Muscle of arm (tissue), 12 donors: ENCODE measurements around the gene SLCO3A1. TPM values are rescaled to one million over a fixed set of nuclear protein-coding genes. Genes with fewer than 3 reads are reported as not detected.
A peak's percentile ranks its signal among the peaks of the same experiment; 100 is the strongest.

Experiments
- DNase-seq: peaks from one replicate; pipeline ENCODE4 v3.0.0-alpha.2; 2013
- polyA plus RNA-seq, 12 donors: library from polyadenylated mRNA; unstranded; fragments of 120-200 nt; gene quantifications; one replicate each; pipeline ENCODE4 v1.2.1, GENCODE V29; 2013; ENCODE audit not compliant: insufficient read length in 12 of 12

Gene SLCO3A1
- polyA plus RNA-seq, 12 donors, result 3.7 to 20.6 (median 6.6) TPM; not detected in 1

GRCh38 chr15:91909111-91909510 lies 55.6 kb downstream of the SLCO3A1 start:
- DNase-seq, result no peak

- DNase-seq, result no peak
These were observed 56.1 kb downstream of the SLCO3A1 start for GRCh38 chr15:91909574-91909973.

DNA sequence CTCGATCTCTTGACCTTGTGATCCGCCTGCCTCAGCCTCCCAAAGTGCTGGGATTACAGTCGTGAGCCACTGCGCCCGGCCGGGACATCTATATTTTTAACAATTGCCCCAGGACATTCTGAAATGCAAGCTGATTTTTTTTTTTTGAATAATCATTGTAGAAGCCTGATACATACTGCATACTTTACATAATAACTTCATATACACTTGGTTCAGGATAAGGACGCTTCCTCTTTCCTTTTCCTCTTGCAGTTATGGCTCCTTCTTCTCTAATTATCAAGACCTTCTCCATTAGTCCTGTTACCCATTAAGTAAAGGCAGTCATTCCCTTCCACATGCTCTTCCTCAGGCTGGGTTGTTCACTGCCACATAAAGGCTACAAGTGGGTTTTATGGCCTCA lies 58.3 kb downstream of the SLCO3A1 start:
- no peak for DNase-seq

DNA sequence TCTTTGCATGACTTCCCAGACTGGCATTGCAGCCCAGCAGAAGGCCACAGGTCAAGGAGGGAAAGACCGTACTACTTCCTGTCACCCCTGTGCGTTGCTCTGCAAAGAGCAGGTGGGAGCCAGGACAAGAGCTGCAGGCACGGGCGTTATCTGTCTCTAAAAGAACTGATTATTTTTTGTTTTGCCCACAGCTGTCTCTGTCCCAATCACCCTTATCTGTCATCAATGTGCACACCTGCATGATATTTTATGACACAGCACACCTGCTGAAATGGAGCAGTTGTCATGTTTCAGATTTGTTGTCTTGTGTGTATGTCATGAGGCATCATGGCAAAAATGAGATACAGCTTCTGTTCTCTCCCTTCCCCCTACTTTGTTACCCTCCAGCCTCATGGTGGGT lies 58.8 kb downstream of the SLCO3A1 start:
- no peak for DNase-seq

GRCh38 chr15:91913560-91913959 lies 60.1 kb downstream of the SLCO3A1 start:
- no peak for DNase-seq

DNA sequence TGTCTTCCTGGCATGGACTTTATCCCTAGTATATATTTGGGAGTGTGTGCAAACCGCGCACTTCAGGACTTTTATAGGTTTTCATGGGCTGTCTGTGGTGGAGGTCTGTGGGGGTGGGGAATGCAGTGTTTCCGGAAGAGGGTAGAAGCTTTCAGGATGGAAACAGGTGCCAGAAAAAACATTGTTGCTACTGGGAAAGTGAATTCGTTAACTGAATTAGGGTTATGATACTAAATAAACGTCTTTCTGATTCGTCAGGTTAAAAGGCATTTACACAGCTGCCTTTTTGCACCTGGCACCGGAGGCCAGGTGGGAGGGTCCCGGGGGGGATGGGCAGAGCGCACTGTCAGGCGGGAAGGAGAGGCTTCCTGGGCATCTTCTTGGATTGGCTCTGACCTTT lies 62.1 kb downstream of the SLCO3A1 start:
- DNase-seq, result no peak

- DNase-seq, result no peak
These were observed 62.5 kb downstream of the SLCO3A1 start for GRCh38 chr15:91916051-91916450.

- no peak for DNase-seq
These were observed 64.3 kb downstream of the SLCO3A1 start for GRCh38 chr15:91917686-91918360.

- no peak for DNase-seq
These were observed 65.6 kb downstream of the SLCO3A1 start for GRCh38 chr15:91919014-91919534.

DNA sequence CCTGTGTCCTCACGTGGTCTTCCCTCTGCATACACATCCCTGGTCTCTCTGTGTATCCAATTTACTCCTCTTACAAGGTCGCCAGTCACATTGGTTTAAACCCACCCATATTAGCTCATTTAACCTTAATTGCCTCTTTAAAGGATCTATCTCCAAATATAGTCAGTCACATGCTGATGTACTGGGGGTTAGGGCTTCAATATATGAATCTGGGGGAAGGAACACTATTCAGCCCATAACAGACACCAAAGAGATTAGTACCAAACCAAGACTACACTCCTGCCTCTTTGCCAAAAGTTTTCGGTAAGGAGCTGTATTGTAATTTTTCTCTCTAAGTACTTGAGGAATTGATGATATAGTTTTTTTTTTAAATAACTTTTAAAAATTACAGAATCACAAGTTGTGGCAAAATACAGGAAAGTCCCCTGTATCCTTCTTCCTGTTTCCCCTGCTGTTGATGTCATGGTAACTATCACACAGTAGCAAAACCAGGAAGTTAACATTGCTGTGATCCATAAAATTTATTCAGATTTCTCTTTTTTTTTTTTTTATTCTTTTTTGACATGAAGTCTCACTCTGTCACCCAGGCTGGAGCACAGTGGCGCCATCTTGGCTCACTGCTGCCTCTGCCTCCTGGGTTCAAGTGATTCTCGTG lies 67.8 kb downstream of the SLCO3A1 start:
- no peak for DNase-seq

- no peak for DNase-seq
These were observed 68.3 kb downstream of the SLCO3A1 start for GRCh38 chr15:91921843-91922198.

DNA sequence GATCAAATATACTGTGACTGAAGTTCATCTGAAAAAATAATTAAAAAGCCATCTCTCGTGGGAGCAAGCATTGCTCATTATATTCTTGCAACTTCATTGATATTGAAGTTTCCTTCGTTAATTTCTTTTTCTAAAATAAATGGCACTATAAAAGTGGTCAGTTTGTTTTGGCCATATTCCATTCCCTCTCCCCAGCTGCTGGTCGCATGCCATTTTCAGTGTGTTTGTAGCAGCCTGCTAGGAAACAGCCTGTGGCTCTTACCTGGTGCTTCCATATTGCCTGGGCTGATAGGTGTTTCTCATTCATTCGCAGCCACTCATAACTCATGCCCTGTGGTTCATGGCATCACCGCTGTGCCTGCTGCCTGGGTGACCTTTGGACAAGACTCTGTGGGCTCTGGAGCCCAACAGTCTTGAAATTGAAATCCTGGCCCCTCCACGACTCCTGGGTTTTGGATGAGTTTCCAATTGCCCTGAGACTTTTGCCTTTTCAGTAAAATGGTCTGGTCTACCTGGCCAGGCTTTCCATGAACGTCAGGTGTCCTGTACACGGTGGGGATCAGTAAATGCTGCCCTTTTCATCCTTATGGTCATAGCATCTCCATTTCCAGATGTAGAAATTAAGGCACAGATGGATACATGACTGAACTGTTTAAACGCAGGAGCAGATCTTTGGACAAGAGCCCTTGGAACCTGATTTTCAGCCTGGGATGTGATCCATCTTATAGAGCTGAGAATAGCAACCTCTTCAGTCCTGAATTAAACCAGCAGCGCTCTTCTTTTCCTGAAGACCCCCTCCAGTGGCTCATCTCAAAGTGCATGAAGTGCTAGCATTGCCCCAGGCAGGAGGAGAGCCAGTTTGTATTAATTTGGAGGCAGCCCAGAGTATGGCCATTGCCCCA lies 69.4 kb downstream of the SLCO3A1 start:
- DNase-seq, result peak; percentile 81

- no peak for DNase-seq
These were observed 70.7 kb downstream of the SLCO3A1 start for GRCh38 chr15:91924183-91924582.

GRCh38 chr15:91924837-91925495 lies 71.5 kb downstream of the SLCO3A1 start:
- no peak for DNase-seq

DNA sequence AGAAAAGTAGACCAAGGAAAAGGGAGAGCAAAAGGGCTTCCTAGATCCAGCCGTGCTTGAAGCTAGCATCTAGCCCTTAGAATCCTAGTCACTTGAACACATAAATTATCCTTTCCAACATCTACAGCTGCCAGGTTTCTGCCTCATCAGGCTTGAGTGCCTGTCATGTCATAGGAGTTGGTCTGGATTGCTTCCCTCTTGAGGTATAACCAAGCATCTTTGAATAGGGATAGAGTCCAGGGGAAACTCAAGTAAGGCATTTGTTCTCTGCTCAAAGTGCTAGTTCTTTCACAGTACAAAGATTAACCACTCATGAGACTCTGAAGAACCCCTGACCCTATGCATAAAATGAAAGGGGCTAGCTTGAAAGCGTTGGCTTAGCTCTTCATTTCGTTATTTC lies 72.3 kb downstream of the SLCO3A1 start:
- no peak for DNase-seq

- peak; percentile 41 for DNase-seq
These were observed 73.4 kb downstream of the SLCO3A1 start for GRCh38 chr15:91926908-91927270.

DNA sequence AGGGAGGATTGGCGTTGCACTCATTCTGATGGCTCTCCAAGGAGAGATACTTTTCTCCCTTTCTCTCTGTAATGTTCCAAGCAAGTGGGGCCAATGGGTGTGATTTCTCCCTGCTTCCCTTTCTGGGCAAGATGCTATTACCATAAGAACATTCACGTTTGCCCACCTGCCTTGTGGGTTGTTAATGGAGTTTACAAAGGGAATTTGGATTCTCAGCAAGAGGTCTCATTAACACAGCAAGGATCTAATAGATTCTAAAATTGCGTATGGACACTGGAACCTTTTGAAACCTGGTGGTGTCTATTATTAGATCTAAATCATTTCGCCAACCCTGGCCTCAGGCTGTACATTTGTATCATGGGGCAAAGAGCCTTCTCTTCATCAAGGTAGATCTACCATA lies 74.1 kb downstream of the SLCO3A1 start:
- no peak for DNase-seq

DNA sequence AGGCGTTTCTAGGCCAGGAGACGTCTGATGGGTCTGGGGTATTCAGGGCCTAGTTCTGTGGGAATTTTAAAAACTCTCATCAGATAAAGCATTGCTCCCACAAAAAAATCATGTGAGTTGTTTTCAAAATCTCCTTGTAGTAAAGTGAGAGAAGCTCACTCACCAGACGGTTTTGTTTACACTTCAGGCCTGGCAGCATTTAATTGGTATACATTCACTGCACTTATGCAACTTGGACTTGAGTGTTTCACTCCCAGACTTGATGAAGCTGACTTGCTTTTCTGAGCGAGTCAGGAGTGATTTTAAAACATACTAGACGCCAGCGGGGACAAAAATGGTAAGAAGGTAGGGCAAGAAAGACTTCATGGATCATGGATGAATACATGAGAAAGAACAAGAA lies 75.2 kb downstream of the SLCO3A1 start:
- no peak for DNase-seq

- no peak for DNase-seq
These were observed 76.0 kb downstream of the SLCO3A1 start for GRCh38 chr15:91929509-91929908.

DNA sequence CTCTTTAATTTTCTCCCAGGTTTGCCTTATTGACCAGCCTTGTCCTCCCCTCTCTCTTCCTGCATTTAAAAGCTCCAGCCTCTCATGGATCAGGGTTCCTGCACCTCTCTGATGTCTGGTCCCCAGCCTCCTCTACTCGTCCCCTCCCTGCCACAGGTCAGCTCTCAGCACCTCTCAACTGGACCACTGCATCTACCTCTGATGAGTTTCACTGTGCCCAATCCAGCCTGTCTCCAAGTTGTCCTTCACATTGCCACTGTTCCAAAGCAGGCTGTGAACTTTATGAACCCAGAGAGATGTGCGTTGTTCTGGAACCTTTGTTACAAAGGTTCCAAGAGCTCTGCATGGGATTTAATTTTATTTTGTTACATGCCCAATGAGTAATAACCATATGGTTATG lies 76.6 kb downstream of the SLCO3A1 start:
- DNase-seq, result no peak

- DNase-seq, result no peak
These were observed 82.8 kb downstream of the SLCO3A1 start for GRCh38 chr15:91936182-91936775.

GRCh38 chr15:91936927-91937326 lies 83.4 kb downstream of the SLCO3A1 start:
- no peak for DNase-seq
